Endothelial cell of umbilical vein (primary cell): Measurements from ENCODE around the gene GCNA.

ENCODE experiments used
- FOS ChIP-seq: IDR thresholded peaks from 2 replicates; pipeline ENCODE4 v1.6.1; 2011; ENCODE audit warnings: mild to moderate bottlenecking, low read length, moderate library complexity, borderline replicate concordance; ENCODE audit not compliant: insufficient read depth
- JUN ChIP-seq: IDR thresholded peaks from 2 replicates; pipeline ENCODE4 v1.6.1; 2011; ENCODE audit warnings: borderline replicate concordance, low read depth; ENCODE audit not compliant: insufficient read length, insufficient read depth
- POLR2A ChIP-seq: IDR thresholded peaks from 2 replicates; pipeline ENCODE4 v1.6.1; 2012; ENCODE audit warnings: low read depth, mild to moderate bottlenecking, control low read depth, low read length
- POLR2AphosphoS5 ChIP-seq: IDR thresholded peaks from 2 replicates; pipeline ENCODE4 v1.6.1; 2012; ENCODE audit warnings: low read depth, mild to moderate bottlenecking, control low read depth, low read length, moderate library complexity; ENCODE audit not compliant: insufficient read depth
- TF ChIP-seq, protein P1 (sequence below), 2 donors: IDR thresholded peaks; 1 replicate in 1 of 2; 2 replicates in 1 of 2; pipeline ENCODE4 v1.5.1; 2011; ENCODE audit warnings: low read length in 2 of 2, mild to moderate bottlenecking in 2 of 2, moderate library complexity in 2 of 2, control low read depth in 1 of 2, inconsistent platforms in 1 of 2, low read depth in 1 of 2; ENCODE audit not compliant: insufficient read depth in 1 of 2; ENCODE audit errors: extremely low read depth in 1 of 2

DNA sequence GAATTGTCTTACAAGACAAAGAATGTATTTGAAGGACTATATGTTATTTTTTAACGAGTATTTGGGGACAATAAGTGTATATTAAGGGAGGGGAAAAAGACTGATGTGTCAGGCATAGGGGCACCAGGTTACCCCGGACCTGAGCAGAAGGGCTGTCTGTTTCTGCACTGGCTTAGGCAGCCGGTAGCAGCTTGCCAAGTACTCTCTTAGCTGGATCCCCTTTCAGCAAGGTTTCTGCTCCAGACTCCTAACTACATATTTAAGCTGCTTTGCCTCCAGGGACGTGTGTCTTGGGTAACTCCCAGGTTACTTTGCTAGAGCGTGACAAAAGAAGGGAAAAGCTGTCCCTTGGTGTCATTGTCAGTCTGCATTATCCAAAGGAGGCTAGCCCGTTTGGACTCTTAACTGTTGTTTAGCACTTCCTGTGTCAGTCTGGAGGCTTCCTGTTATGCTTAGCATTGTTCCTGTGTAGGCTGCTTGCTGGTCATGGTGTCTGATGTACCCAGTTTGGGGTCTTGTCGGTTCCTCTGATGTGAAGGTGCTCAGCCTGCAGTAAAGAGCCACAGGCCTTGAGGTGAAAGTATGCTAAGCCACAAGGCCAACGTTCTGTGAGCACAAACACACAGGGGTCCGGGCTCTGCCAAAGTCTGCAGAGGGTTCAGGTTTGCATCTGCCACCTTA is 28.4 kb downstream of the GCNA start:
- TF ChIP-seq POLR2A: no peak
- TF ChIP-seq, protein P1, sequence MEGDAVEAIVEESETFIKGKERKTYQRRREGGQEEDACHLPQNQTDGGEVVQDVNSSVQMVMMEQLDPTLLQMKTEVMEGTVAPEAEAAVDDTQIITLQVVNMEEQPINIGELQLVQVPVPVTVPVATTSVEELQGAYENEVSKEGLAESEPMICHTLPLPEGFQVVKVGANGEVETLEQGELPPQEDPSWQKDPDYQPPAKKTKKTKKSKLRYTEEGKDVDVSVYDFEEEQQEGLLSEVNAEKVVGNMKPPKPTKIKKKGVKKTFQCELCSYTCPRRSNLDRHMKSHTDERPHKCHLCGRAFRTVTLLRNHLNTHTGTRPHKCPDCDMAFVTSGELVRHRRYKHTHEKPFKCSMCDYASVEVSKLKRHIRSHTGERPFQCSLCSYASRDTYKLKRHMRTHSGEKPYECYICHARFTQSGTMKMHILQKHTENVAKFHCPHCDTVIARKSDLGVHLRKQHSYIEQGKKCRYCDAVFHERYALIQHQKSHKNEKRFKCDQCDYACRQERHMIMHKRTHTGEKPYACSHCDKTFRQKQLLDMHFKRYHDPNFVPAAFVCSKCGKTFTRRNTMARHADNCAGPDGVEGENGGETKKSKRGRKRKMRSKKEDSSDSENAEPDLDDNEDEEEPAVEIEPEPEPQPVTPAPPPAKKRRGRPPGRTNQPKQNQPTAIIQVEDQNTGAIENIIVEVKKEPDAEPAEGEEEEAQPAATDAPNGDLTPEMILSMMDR (IDR thresholded peaks at IDR 0.05; ENCODE audit: extremely low read depth in 1 of 2, insufficient read depth in 1 of 2, low read depth in 1 of 2, low read length in 2 of 2): no peak
- no peak for TF ChIP-seq FOS
- TF ChIP-seq POLR2AphosphoS5: no peak
- no peak for TF ChIP-seq JUN
